ENCODE measurements around the gene MTHFD1L. TPM values are rescaled to one million over a fixed set of nuclear protein-coding genes. Genes with fewer than 3 reads are reported as not detected.
A peak's percentile ranks its signal among the peaks of the same experiment; 100 is the strongest.

The MTHFD1L gene
- total and polyA plus RNA-seq, 9 of the 15 experiments (the other 6 are each of a cell fraction or from before 2014, with no cell fraction given): 20.9 to 128 (median 61.0) TPM

- Histone ChIP-seq H3K36me3 (ENCODE audit: control insufficient read depth, insufficient read depth, low read length) (peaks cover 87% of the 10 kb centered on the region), H3K79me2 (ENCODE audit: control insufficient read depth, insufficient read depth, low read length) (peaks cover 6% of the 10 kb centered on the region; the same call in 1 of the 3 replicates), H2AFZ (ENCODE audit: low read depth, low read length) (no peak overlapping the region), H3K4me2 (ENCODE audit: insufficient read depth, low read length) (no peak overlapping the region), H3K27me3 (ENCODE audit: control insufficient read depth in 2 of 2, insufficient read depth in 2 of 2, low read length in 2 of 2) (no peaks in the 10 kb centered on the region), H3K9me1 (ENCODE audit: control insufficient read depth, insufficient read depth, low read length) (peaks cover 4% of the 10 kb centered on the region), H3K27ac (ENCODE audit: extremely low read depth, low read depth, low read length) (no peak overlapping the region), H3K4me1 (replicated peaks in 1 of 2; ENCODE audit: control insufficient read depth in 2 of 2, insufficient read depth in 2 of 2, low read length in 2 of 2) (peaks cover 5 to 8% of the 10 kb centered on the region in 2 experiments; a peak in 3 of 5 replicates), H3K9ac (ENCODE audit: insufficient read depth in 1 of 2, low read depth in 2 of 2, low read length in 2 of 2) (no peak overlapping the region), H3K9me3 (replicated peaks; ENCODE audit: control insufficient read depth, insufficient read depth, low read depth, low read length) (no peaks in the 10 kb centered on the region), H4K20me1 (replicated peaks; ENCODE audit: control insufficient read depth, insufficient read depth, low read length) (peaks cover 9% of the 10 kb centered on the region; the same call in 1 of the 2 replicates), H3K4me3 (no peak overlapping the region)
- ChIA-PET POLR2A (interaction anchor here (0.7 to 2.5 kb wide), 3 partner anchors 12 to 444 kb away, joined by 3 to 9 read pairs (median 6); no protein-coding TSS in a partner anchor), CTCF (ENCODE audit: low intra/inter-chr PET ratio) (interaction anchor here (0.6 to 1.2 kb wide), 2 partner anchors 27 to 433 kb away, joined by 3 to 5 read pairs; no protein-coding TSS in a partner anchor)
- peak; percentile 10; the same call in 1 of the 3 replicates for ATAC-seq
- DNase-seq (ENCODE audit: extremely low read depth in 1 of 4, low spot score in 3 of 4): no peak
- no peak for FAIRE-seq
- BruUV-seq (replicated peaks): no TSS peak
- intact Hi-C loops (cut with micrococcal nuclease) (no loop called here), in situ Hi-C loops (cut with MboI) (loop anchor here (5.0 kb wide), 1 partner anchor 437 kb away; no protein-coding TSS in a partner anchor)
- 91% methylated on average over 13 of the region's 13 CpGs for WGBS (ENCODE audit: insufficient coverage, low coverage, missing lambda C conversion rate)
- no peak for TF ChIP-seq SREBF2 (CRISPR knock-in tag; IDR thresholded peaks at IDR 0.05)
- no peak for TF ChIP-seq SMAD1 (IDR thresholded peaks at IDR 0.05; ENCODE audit: low read depth, low read length, partially characterized antibody)
Measured at GRCh38 chr6:150890346-150890745, 24.8 kb downstream of the MTHFD1L start.

GRCh38 chr6:150891888-150892485 lies 26.5 kb downstream of the MTHFD1L start:
- H3K4me3 ChIP-seq: no peak overlapping the region
- H3K79me2 ChIP-seq (ENCODE audit: control insufficient read depth, insufficient read depth, low read length): peaks cover 6% of the 10 kb centered on the region; the same call in 1 of the 3 replicates
- DNase-seq (ENCODE audit: extremely low read depth in 1 of 4, low spot score in 3 of 4) (peak; percentile 49 to 81 (median 56)), FAIRE-seq (peak; percentile 96), ATAC-seq (peak; percentile 90)
- no peak overlapping the region for H3K4me2 ChIP-seq (ENCODE audit: insufficient read depth, low read length)
- no peak overlapping the region for H3K27ac ChIP-seq (ENCODE audit: extremely low read depth, low read depth, low read length)
- H3K9ac ChIP-seq (ENCODE audit: insufficient read depth in 1 of 2, low read depth in 2 of 2, low read length in 2 of 2): no peak overlapping the region
- ChIA-PET POLR2A (interaction anchor here (0.6 to 2.5 kb wide), 9 partner anchors 8 to 443 kb away, joined by 3 to 9 read pairs (median 4); no protein-coding TSS in a partner anchor), CTCF (ENCODE audit: low intra/inter-chr PET ratio) (interaction anchor here (0.6 to 3.4 kb wide), 6 partner anchors 37 to 443 kb away, joined by 3 to 38 read pairs (median 8); no protein-coding TSS in a partner anchor)
- H2AFZ ChIP-seq (ENCODE audit: low read depth, low read length): no peak overlapping the region
- intact Hi-C loops (cut with micrococcal nuclease): loop anchor here (1.0 to 2.0 kb wide), 2 partner anchors 432 to 443 kb away; no protein-coding TSS in a partner anchor
- H3K9me1 ChIP-seq (ENCODE audit: control insufficient read depth, insufficient read depth, low read length): peaks cover 4% of the 10 kb centered on the region
- 17% methylated on average over 7 of the region's 7 CpGs for WGBS (ENCODE audit: insufficient coverage, low coverage, missing lambda C conversion rate)
- H3K27me3 ChIP-seq (ENCODE audit: control insufficient read depth in 2 of 2, insufficient read depth in 2 of 2, low read length in 2 of 2): no peaks in the 10 kb centered on the region
- peaks cover 5 to 11% of the 10 kb centered on the region in 2 experiments; a peak in 3 of 5 replicates for H3K4me1 ChIP-seq (replicated peaks in 1 of 2; ENCODE audit: control insufficient read depth in 2 of 2, insufficient read depth in 2 of 2, low read length in 2 of 2)
- in situ Hi-C loops (cut with MboI): loop anchor here (5.0 kb wide), 1 partner anchor 435 kb away; no protein-coding TSS in a partner anchor
- TSS peak; percentile 5 for BruUV-seq (replicated peaks)
- H3K36me3 ChIP-seq (ENCODE audit: control insufficient read depth, insufficient read depth, low read length): peaks cover 82% of the 10 kb centered on the region
- peaks cover 9% of the 10 kb centered on the region; the same call in 1 of the 2 replicates for H4K20me1 ChIP-seq (replicated peaks; ENCODE audit: control insufficient read depth, insufficient read depth, low read length)
- no peaks in the 10 kb centered on the region for H3K9me3 ChIP-seq (replicated peaks; ENCODE audit: control insufficient read depth, insufficient read depth, low read depth, low read length)
- TF ChIP-seq ZFP1 (CRISPR knock-in tag; IDR thresholded peaks at IDR 0.05): 0 out of 2 replicates have a peak, but pooled peaks have one; percentile 16
- 0 out of 4 replicates have a peak, but pooled peaks have one; percentile 27 to 33 for TF ChIP-seq MNT (conservative IDR thresholded peaks at IDR 0.05)
- peak; percentile 29; the same call in 1 of the 2 replicates for TF ChIP-seq ARID2 (IDR thresholded peaks at IDR 0.05)
- TF ChIP-seq CREM (IDR thresholded peaks at IDR 0.05; ENCODE audit: low read depth): 0 out of 2 replicates have a peak, but pooled peaks have one; percentile 47
- TF ChIP-seq DEAF1 (CRISPR knock-in tag; IDR thresholded peaks at IDR 0.05): peak; percentile 84
- peak; percentile 35; the same call in 1 of the 2 replicates for TF ChIP-seq KLF16 (IDR thresholded peaks at IDR 0.05)
- peak; percentile 44; the same call in 1 of the 2 replicates for TF ChIP-seq TEAD4 (IDR thresholded peaks at IDR 0.05; ENCODE audit: low read length)
- no peak for TF ChIP-seq TEAD4 (CRISPR knock-in tag; IDR thresholded peaks at IDR 0.05; ENCODE audit: borderline replicate concordance)
- TF ChIP-seq RB1 (IDR thresholded peaks at IDR 0.05; ENCODE audit: low read depth): 0 out of 2 replicates have a peak, but pooled peaks have one; percentile 16
- TF ChIP-seq POLR2A (conservative IDR thresholded peaks at IDR 0.05): 0 out of 2 replicates have a peak, but pooled peaks have one; percentile 22

Measured in K562 (cell line).